IMR-90 (cell line): ENCODE results near the gene HPGDS. TPM values are rescaled to one million over a fixed set of nuclear protein-coding genes. Genes with fewer than 3 reads are reported as not detected.

Experiments
- ATAC-seq: fragments of 200-7000 bp; cut with Tn5 transposase; 2 replicates; pipeline ENCODE4 v1.9.1; 2020; ENCODE audit warnings: low read depth, mild to moderate bottlenecking, moderate library complexity
- BruUV-seq: library from RNA; stranded (reverse); fragments of 400-500 nt; replicated peaks from 2 replicates; lab custom pipeline; 2021; lab: Mats Ljungman, UMichigan
- CTCF ChIA-PET: fragments of 300-600 bp; formaldehyde crosslinking; extraction: SDS; loops from one replicate; lab custom pipeline; 2021; ENCODE audit warnings: antibody characterized with exemption; lab: Yijun Ruan, JAX
- POLR2A ChIA-PET: fragments of 300-600 bp; sonication (Branson Sonifier 250); formaldehyde crosslinking; loops from one replicate; lab custom pipeline; 2022; ENCODE audit warnings: antibody characterized with exemption; ENCODE audit not compliant: unreplicated experiment; lab: Charles Lee
- DNase-seq: peaks from one replicate; pipeline ENCODE4 v3.0.0; 2013
- H2AFZ ChIP-seq: replicated peaks from 2 replicates; pipeline ENCODE3; 2013; ENCODE audit warnings: low read length, mild to moderate bottlenecking; ENCODE audit not compliant: poor library complexity
- H2AK5ac ChIP-seq: 2 replicates; pipeline ENCODE4 v1.6.1; 2013; ENCODE audit warnings: low read depth, low read length, inconsistent platforms
- H2AK9ac ChIP-seq: replicated peaks from 2 replicates; pipeline ENCODE3; 2013; ENCODE audit warnings: mild to moderate bottlenecking, low read depth, low read length, moderate library complexity; ENCODE audit not compliant: poor library complexity
- H2BK120ac ChIP-seq: 2 replicates; pipeline ENCODE4 v1.6.1; 2013; ENCODE audit warnings: low read depth, low read length, inconsistent platforms
- H2BK15ac ChIP-seq: 3 replicates; pipeline ENCODE4 v1.6.1; 2013; ENCODE audit warnings: low read depth, low read length, inconsistent platforms
- H2BK20ac ChIP-seq: 2 replicates; pipeline ENCODE4 v1.6.1; 2013; ENCODE audit warnings: low read depth, mild to moderate bottlenecking, inconsistent platforms, low read length, moderate library complexity
- H2BK5ac ChIP-seq: 2 replicates; pipeline ENCODE4 v1.6.1; 2013; ENCODE audit warnings: mild to moderate bottlenecking, low read depth, low read length, inconsistent platforms; ENCODE audit not compliant: poor library complexity, severe bottlenecking
- H3K14ac ChIP-seq: replicated peaks from 2 replicates; pipeline ENCODE4 v1.6.1; 2013; ENCODE audit warnings: low read depth, low read length, inconsistent platforms
- H3K18ac ChIP-seq: 2 replicates; pipeline ENCODE4 v1.6.1; 2013; ENCODE audit warnings: low read depth, low read length, control low read depth
- H3K23ac ChIP-seq: 2 replicates; pipeline ENCODE4 v1.6.1; 2013; ENCODE audit warnings: low read depth, low read length, inconsistent platforms
- H3K27ac ChIP-seq: 2 replicates; pipeline ENCODE4 v1.5.1; 2013; ENCODE audit warnings: mild to moderate bottlenecking, control low read depth, low read length; ENCODE audit not compliant: insufficient read depth
- H3K27me3 ChIP-seq: 2 replicates; pipeline ENCODE4 v1.6.1; 2013; ENCODE audit warnings: low read length; ENCODE audit not compliant: control insufficient read depth, insufficient read depth
- H3K36me3 ChIP-seq: 2 replicates; pipeline ENCODE4 v1.6.1; 2013; ENCODE audit warnings: low read length, mixed read lengths; ENCODE audit not compliant: control insufficient read depth, insufficient read depth
- H3K4ac ChIP-seq: 2 replicates; pipeline ENCODE4 v1.6.1; 2013; ENCODE audit warnings: low read depth, low read length, inconsistent platforms
- H3K4me1 ChIP-seq: 2 replicates; pipeline ENCODE4 v1.6.1; 2013; ENCODE audit warnings: low read length, mixed read lengths; ENCODE audit not compliant: control insufficient read depth, insufficient read depth
- H3K4me2 ChIP-seq: 2 replicates; pipeline ENCODE4 v1.6.1; 2013; ENCODE audit warnings: low read depth, mild to moderate bottlenecking, control low read depth, low read length, moderate library complexity
- H3K4me3 ChIP-seq: 2 replicates; pipeline ENCODE4 v1.5.1; 2013; ENCODE audit warnings: low read depth, mild to moderate bottlenecking, control low read depth, low read length, moderate library complexity; ENCODE audit not compliant: insufficient read depth
- H3K56ac ChIP-seq: 2 replicates; pipeline ENCODE4 v1.6.1; 2013; ENCODE audit warnings: low read length, inconsistent platforms; ENCODE audit not compliant: insufficient read depth; ENCODE audit errors: extremely low read depth
- H3K79me1 ChIP-seq, 2 experiments: 2 replicates each; pipeline ENCODE4 v1.6.1; 2013; ENCODE audit warnings: low read length in 2 of 2, inconsistent platforms in 1 of 2, low read depth in 1 of 2
- H3K9ac ChIP-seq: 2 replicates; pipeline ENCODE4 v1.6.1; 2013; ENCODE audit warnings: low read depth, low read length, control low read depth
- H3K9me1 ChIP-seq: 2 replicates; pipeline ENCODE4 v1.6.1; 2013; ENCODE audit warnings: low read length, inconsistent platforms; ENCODE audit not compliant: insufficient read depth
- H3K9me3 ChIP-seq: 2 replicates; pipeline ENCODE4 v1.6.1; 2013; ENCODE audit warnings: low read length; ENCODE audit not compliant: control insufficient read depth, insufficient read depth
- H4K20me1 ChIP-seq: 2 replicates; pipeline ENCODE4 v1.6.1; 2013; ENCODE audit warnings: low read length, inconsistent platforms; ENCODE audit not compliant: insufficient read depth
- H4K5ac ChIP-seq: 2 replicates; pipeline ENCODE4 v1.6.1; 2013; ENCODE audit warnings: mild to moderate bottlenecking, low read depth, low read length, control low read depth
- H4K8ac ChIP-seq, 2 experiments: 2 replicates each; pipeline ENCODE4 v1.6.1; 2013; ENCODE audit warnings: low read depth in 2 of 2, low read length in 2 of 2, control low read depth in 1 of 2, inconsistent platforms in 1 of 2
- H4K91ac ChIP-seq: 2 replicates; pipeline ENCODE4 v1.6.1; 2013; ENCODE audit warnings: low read depth, low read length, inconsistent platforms; ENCODE audit not compliant: insufficient read depth
- BHLHE40 ChIP-seq: fragments of 150-350 bp; IDR thresholded peaks from 2 replicates; pipeline ENCODE4 v1.6.1; 2016; ENCODE audit warnings: mild to moderate bottlenecking, low read depth, low read length
- MAFK ChIP-seq: IDR thresholded peaks from 2 replicates; pipeline ENCODE4 v1.6.1; 2012; ENCODE audit warnings: low read depth, low read length, improper control_type of control experiment
- MAZ ChIP-seq: IDR thresholded peaks from 2 replicates; pipeline ENCODE4 v1.6.1; 2012; ENCODE audit warnings: low read depth, mild to moderate bottlenecking, low read length, improper control_type of control experiment, moderate library complexity, borderline replicate concordance
- NFE2L2 ChIP-seq: fragments of 150-350 bp; IDR thresholded peaks from 2 replicates; pipeline ENCODE4 v1.6.1; 2016; ENCODE audit warnings: low read depth, mild to moderate bottlenecking, low read length
- WGBS, 2 experiments: methylation state at CpG; one replicate each; pipeline versions ENCODE4 v1.1.5 to v1.1.7; 2013; ENCODE audit warnings: missing lambda C conversion rate in 2 of 2; ENCODE audit not compliant: insufficient read length in 1 of 2; ENCODE audit errors: extremely low coverage in 2 of 2; 5-methylcytosine and 5-hydroxymethylcytosine counted together
- dilution Hi-C: fragments of 300-500 bp; cut with HindIII; formaldehyde crosslinking; loops from one replicate; pipeline ENCODE4 v1.14.3; 2018; ENCODE audit warnings: low sequenced_read_pairs; ENCODE audit not compliant: unreplicated experiment
- in situ Hi-C: fragments of 300-500 bp; cut with MboI; formaldehyde crosslinking; loops from 3 replicates; pipeline ENCODE4 v1.14.3; 2019; ENCODE audit warnings: low sequenced_read_pairs, inconsistent platforms, mixed read lengths
- intact Hi-C: fragments of 100-400 bp; cut with micrococcal nuclease; formaldehyde crosslinking; loops from 2 replicates; pipeline ENCODE4 v1.10.0; 2022
- polyA plus RNA-seq, 3 experiments: library from polyadenylated mRNA; depleted of rRNA; stranded (reverse); fragments of >200 nt; gene quantifications; 2 replicates each; pipeline ENCODE4 v1.2.3, GENCODE V29; 2012; ENCODE audit warnings: low replicate concordance in 1 of 3
- total RNA-seq: library from RNA; depleted of rRNA; stranded (reverse); fragments of >200 nt; gene quantifications from 2 replicates; pipeline ENCODE4 v1.2.3, GENCODE V29; 2012

Gene HPGDS
- total and polyA plus RNA-seq, 2 of the 4 experiments (the other 2 are of a cell fraction), result not detected

GRCh38 chr4:94364527-94364926 is 21.9 kb upstream of the HPGDS start:
- CTCF ChIA-PET, result no interaction called here
- H3K23ac ChIP-seq, result no peak overlapping the region
- no peak overlapping the region for H3K9ac ChIP-seq
- H3K27me3 ChIP-seq, result no peaks in the 10 kb centered on the region
- H3K79me1 ChIP-seq, result no peaks in the 10 kb centered on the region
- no peak overlapping the region for H4K91ac ChIP-seq
- H3K14ac ChIP-seq, result no peak overlapping the region
- TF ChIP-seq NFE2L2 (no peak), MAZ (no peak), BHLHE40 (no peak), MAFK (no peak)
- no peaks in the 10 kb centered on the region for H3K9me3 ChIP-seq
- no peak overlapping the region for H3K4ac ChIP-seq
- H3K27ac ChIP-seq, result no peak overlapping the region
- DNase-seq, result no peak
- no peak overlapping the region for H3K4me2 ChIP-seq
- no peak overlapping the region for H3K56ac ChIP-seq
- H4K5ac ChIP-seq, result no peak overlapping the region
- no peak overlapping the region for H2AK5ac ChIP-seq
- no peak overlapping the region for H2BK20ac ChIP-seq
- no peak for ATAC-seq
- no peak overlapping the region for H3K4me3 ChIP-seq
- H3K36me3 ChIP-seq, result no peaks in the 10 kb centered on the region
- no peak overlapping the region for H2BK5ac ChIP-seq
- dilution Hi-C loops (no loop called here), in situ Hi-C loops (no loop called here), intact Hi-C loops (no loop called here)
- no TSS peak for BruUV-seq
- no peaks in the 10 kb centered on the region for H4K20me1 ChIP-seq
- H2BK15ac ChIP-seq, result no peak overlapping the region
- H3K9me1 ChIP-seq, result no peaks in the 10 kb centered on the region
- H2BK120ac ChIP-seq, result no peak overlapping the region
- H3K18ac ChIP-seq, result no peak overlapping the region
- no CpG with 5 or more reads among the region's 4 CpGs for WGBS, 2 experiments
- H3K4me1 ChIP-seq, result no peaks in the 10 kb centered on the region
- POLR2A ChIA-PET, result interaction anchor here (0.6 kb wide), 1 partner anchor 1099 kb away, joined by 4 read pairs; no protein-coding TSS in a partner anchor
- H2AFZ ChIP-seq, result no peak overlapping the region
- H4K8ac ChIP-seq, result no peak overlapping the region
- H2AK9ac ChIP-seq, result no peak overlapping the region
